T-helper 2 cell treated with Interferon-gamma antibody and Interleukin-4, amounts not matched to agents 100 ng/mL and 5 ng/mL, for 36 hours (primary cell): ENCODE data around the gene FAT4. TPM values are rescaled to one million over a fixed set of nuclear protein-coding genes. Genes with fewer than 3 reads are reported as not detected.

Experiments used
- intact Hi-C: fragments of 100-400 bp; cut with micrococcal nuclease; formaldehyde crosslinking; loops from one replicate; pipeline ENCODE4 v1.15.1; 2023
- total RNA-seq: library from RNA; stranded (reverse); gene quantifications from 2 replicates; pipeline ENCODE4 v1.2.3, GENCODE V29; 2022

Gene FAT4
- total RNA-seq, 1 donor from 2014 or later = not detected

- intact Hi-C loops = no loop called here
Observed at GRCh38 chr4:125359960-125360634, 45.3 kb downstream of the FAT4 start.

- intact Hi-C loops = no loop called here
Observed at GRCh38 chr4:125360727-125361126, 46.0 kb downstream of the FAT4 start.
